ENCODE data around the gene CHRM1.

DNA sequence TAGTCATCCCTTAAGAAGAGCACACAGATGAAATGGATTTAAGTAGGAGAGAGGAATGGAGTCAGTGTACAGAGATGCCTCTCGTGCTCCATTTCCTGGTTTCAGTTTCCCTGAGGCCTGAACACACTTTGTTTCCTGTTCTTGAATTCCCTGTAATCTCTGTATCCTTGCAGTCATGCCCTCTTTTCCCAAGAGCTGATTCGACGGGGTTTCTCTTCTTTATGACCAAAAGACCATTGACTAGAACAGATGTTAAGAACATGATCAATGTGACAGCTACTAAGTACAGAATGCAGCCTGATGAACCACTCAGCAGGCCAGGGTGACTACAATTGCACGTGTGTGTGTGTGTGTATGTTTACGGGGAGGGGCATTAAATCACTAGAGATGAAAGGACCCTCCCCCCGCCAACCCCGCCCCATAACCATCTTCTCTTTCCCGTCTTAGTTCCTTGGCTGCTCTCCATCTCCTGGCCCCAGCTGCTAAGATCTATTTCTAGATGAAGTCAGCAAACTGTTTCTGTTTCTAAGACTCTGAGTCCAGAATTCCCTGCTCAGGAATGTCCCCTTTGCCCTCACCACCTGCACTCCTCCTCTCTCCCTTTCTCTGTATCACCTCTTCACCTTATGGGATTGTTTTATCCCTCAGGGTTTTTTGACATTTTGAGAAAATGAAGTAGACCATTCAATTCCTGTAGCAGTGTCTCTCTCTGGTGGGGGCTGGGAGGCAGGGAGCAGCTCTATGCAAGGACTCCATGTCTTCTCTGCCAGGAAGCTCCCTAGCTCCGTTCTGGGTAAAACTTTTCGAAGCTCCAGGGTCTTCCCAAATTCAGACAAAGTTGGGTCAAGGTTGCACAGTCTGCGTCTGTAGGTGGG, 37.6 kb upstream of the CHRM1 start:
- TF ChIP-seq POLR2A (IDR thresholded peaks at IDR 0.05) (no peak), EP300 (IDR thresholded peaks at IDR 0.05) (no peak)
- TF ChIP-seq, protein P1, sequence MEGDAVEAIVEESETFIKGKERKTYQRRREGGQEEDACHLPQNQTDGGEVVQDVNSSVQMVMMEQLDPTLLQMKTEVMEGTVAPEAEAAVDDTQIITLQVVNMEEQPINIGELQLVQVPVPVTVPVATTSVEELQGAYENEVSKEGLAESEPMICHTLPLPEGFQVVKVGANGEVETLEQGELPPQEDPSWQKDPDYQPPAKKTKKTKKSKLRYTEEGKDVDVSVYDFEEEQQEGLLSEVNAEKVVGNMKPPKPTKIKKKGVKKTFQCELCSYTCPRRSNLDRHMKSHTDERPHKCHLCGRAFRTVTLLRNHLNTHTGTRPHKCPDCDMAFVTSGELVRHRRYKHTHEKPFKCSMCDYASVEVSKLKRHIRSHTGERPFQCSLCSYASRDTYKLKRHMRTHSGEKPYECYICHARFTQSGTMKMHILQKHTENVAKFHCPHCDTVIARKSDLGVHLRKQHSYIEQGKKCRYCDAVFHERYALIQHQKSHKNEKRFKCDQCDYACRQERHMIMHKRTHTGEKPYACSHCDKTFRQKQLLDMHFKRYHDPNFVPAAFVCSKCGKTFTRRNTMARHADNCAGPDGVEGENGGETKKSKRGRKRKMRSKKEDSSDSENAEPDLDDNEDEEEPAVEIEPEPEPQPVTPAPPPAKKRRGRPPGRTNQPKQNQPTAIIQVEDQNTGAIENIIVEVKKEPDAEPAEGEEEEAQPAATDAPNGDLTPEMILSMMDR (IDR thresholded peaks at IDR 0.05) = no peak
